NOMO-1 treated with DMSO at 0.1 percent for 48 hours (cell line): ENCODE measurements around the gene STPG1.

Source experiments
- DNase-seq: peaks from one replicate; lab custom pipeline; 2025; ENCODE audit not compliant: unreplicated experiment; lab: John Stamatoyannopoulos, UW

STPG1 gene

GRCh38 chr1:24344090-24344742 lies 69.4 kb downstream of the STPG1 start:
- no peak for DNase-seq

- DNase-seq, result no peak
These were observed 70.0 kb downstream of the STPG1 start for GRCh38 chr1:24343412-24344089.

- no peak for DNase-seq
These were observed 72.3 kb downstream of the STPG1 start for GRCh38 chr1:24341260-24341659.

- no peak for DNase-seq
These were observed 72.8 kb downstream of the STPG1 start for GRCh38 chr1:24340770-24341169.

- no peak for DNase-seq
These were observed 73.6 kb downstream of the STPG1 start for GRCh38 chr1:24339996-24340395.

- no peak for DNase-seq
These were observed 75.1 kb downstream of the STPG1 start for GRCh38 chr1:24338447-24338846.

- no peak for DNase-seq
These were observed 76.1 kb downstream of the STPG1 start for GRCh38 chr1:24337455-24337854.

- DNase-seq, result no peak
These were observed 77.5 kb downstream of the STPG1 start for GRCh38 chr1:24336075-24336474.

- no peak for DNase-seq
These were observed 81.5 kb downstream of the STPG1 start for GRCh38 chr1:24331961-24332673.

- no peak for DNase-seq
These were observed 83.6 kb downstream of the STPG1 start for GRCh38 chr1:24329797-24330543.

- DNase-seq, result no peak
These were observed 84.3 kb downstream of the STPG1 start for GRCh38 chr1:24329331-24329730.

- DNase-seq, result no peak
These were observed 85.7 kb downstream of the STPG1 start for GRCh38 chr1:24327891-24328290.

- DNase-seq, result no peak
These were observed 86.1 kb downstream of the STPG1 start for GRCh38 chr1:24327486-24327885.

- no peak for DNase-seq
These were observed 87.8 kb downstream of the STPG1 start for GRCh38 chr1:24325587-24326449.

GRCh38 chr1:24324903-24325302 lies 88.7 kb downstream of the STPG1 start:
- no peak for DNase-seq

GRCh38 chr1:24323281-24323680 lies 90.3 kb downstream of the STPG1 start:
- no peak for DNase-seq

GRCh38 chr1:24322470-24323177 lies 91.0 kb downstream of the STPG1 start:
- DNase-seq, result no peak

- DNase-seq, result peak; percentile 88
These were observed 91.7 kb downstream of the STPG1 start for GRCh38 chr1:24321697-24322469.

- DNase-seq, result no peak
These were observed 92.5 kb downstream of the STPG1 start for GRCh38 chr1:24321126-24321525.
